Pulmonary artery endothelial cell (primary cell): ENCODE results near the gene CRKL. TPM values are rescaled to one million over a fixed set of nuclear protein-coding genes. Genes with fewer than 3 reads are reported as not detected.

Source experiments
- DNase-seq: peaks from one replicate; pipeline ENCODE4 v3.0.0-alpha.2; 2011; ENCODE audit warnings: low read depth, low spot score
- total RNA-seq: library from RNA; depleted of rRNA; stranded (reverse); fragments of >200 nt; gene quantifications from 2 replicates; pipeline ENCODE4 v1.2.3, GENCODE V29; 2014

CRKL gene
- total RNA-seq, 1 donor from 2014 or later, result 45.7 TPM

GRCh38 chr22:20995329-20996030 lies 78.3 kb downstream of the CRKL start:
- no peak for DNase-seq

GRCh38 chr22:20996031-20996410 lies 78.8 kb downstream of the CRKL start:
- no peak for DNase-seq

- no peak for DNase-seq
Observed at GRCh38 chr22:20996598-20997535, 79.7 kb downstream of the CRKL start.

GRCh38 chr22:20997536-20998257 lies 80.5 kb downstream of the CRKL start:
- no peak for DNase-seq

- no peak for DNase-seq
Observed at GRCh38 chr22:20998411-20999336, 81.5 kb downstream of the CRKL start.

GRCh38 chr22:20999350-21000206 lies 82.4 kb downstream of the CRKL start:
- DNase-seq, result no peak

- no peak for DNase-seq
Observed at GRCh38 chr22:21000207-21000986, 83.2 kb downstream of the CRKL start.

- DNase-seq, result no peak
Observed at GRCh38 chr22:21000987-21001600, 83.9 kb downstream of the CRKL start.

GRCh38 chr22:21001601-21002325 lies 84.6 kb downstream of the CRKL start, which contains the start of gene THAP7:
Gene THAP7, minus strand, starts transcription at chr22:21002118. Its CDS starts 207 bp downstream, at chr22:21001911.
- DNase-seq, result peak; percentile 76

Other genes starting within 250 kb of the CRKL start
- gene SERPIND1, start 143.3 kb upstream of the CRKL start, total RNA-seq, result 0.59 and 2.8 TPM in 2 replicates
- gene PI4KA, start 58.6 kb upstream of the CRKL start, total RNA-seq, result 22.1 and 27.1 TPM in 2 replicates
- gene SNAP29, start 58.4 kb upstream of the CRKL start, total RNA-seq, result 7.5 and 7.9 TPM in 2 replicates
- 0.07 and 0.56 TPM in 2 replicates for gene AIFM3, start 49.8 kb downstream of the CRKL start, total RNA-seq
- 51.1 and 69.5 TPM in 2 replicates for gene LZTR1, start 64.9 kb downstream of the CRKL start, total RNA-seq
- gene THAP7, start 84.7 kb downstream of the CRKL start, total RNA-seq, result 16.2 and 18.8 TPM in 2 replicates
- 0.07 TPM in 1 of 2 replicates, not detected in the other for gene P2RX6, start 97.8 kb downstream of the CRKL start, total RNA-seq
- gene SLC7A4, start 115.2 kb downstream of the CRKL start, total RNA-seq, result not detected in 2 replicates
- gene LRRC74B, start 128.5 kb downstream of the CRKL start, total RNA-seq, result not detected in 2 replicates